ENCODE data around the gene GDPD5.

The GDPD5 gene

DNA sequence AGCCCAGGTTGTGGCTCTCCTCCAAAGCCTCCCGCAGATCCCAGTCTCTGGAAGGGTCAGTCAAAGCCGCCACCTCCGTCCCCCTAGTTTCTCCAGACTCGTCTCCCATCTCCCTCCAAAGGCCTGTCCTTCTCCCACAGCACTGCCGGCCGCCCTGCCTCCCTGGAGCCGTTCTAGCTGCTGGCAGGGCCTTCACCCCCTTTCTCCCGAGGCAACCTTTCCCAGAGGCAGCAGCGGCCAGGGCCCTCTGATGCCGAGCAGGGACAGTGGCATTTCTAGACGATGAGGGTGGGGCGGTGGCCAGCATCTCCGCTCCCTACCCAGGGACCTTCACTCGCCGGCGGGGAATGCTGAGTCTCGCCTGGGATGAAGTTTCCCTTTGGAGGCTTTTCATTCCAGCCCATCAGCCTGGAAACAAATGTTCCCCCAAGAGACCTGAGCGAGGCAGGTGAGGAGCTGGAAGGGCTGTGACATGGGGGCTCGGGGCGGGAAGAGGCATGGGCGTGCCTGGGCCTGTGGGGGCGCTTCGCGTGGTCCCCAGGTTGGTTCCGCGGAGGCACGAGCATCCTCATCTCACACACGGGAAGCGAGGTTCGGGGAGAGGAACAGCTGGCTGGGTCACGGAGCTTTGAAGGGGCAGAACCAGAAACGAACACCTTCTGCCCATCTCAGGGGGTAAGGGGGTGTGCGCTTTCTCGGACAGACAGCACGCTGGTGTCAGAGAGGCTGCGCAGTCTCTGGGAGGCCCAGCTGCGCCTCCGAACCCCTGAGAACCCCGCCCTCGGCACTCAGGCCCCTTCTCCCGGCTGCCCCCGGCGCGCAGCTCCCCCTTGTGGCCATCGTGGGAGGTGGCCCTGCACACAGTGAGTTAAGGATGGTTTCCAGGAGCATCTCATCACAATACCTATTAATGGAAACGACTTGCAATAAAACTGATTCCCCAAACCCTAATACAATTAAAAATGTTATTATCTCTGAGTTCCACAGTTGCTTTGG is 74.6 kb downstream of the GDPD5 start:
- in situ Hi-C loops (cut with HindIII; ENCODE audit: low sequenced_read_pairs) = no loop called here

DNA sequence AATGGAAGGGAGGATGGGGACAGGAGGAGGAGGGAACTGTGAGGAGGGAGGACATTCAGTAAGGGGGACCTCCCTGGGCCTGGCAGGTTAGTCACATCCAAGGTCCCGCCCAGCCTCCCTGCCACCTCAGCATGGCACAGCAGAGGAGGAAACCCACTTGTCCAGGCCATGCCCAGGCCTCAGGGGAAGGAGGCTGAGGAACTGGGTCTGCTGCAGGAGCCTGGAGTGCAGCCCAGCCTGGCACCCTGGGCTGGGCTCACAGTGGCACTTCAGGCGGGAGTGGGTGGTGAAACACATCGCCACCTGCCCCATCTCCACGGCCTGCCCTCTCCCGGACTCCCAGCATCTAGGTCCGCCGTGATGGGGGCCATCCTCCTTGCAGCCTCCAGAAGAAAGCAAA is 75.5 kb downstream of the GDPD5 start:
- in situ Hi-C loops (cut with HindIII; ENCODE audit: low sequenced_read_pairs) = no loop called here

DNA sequence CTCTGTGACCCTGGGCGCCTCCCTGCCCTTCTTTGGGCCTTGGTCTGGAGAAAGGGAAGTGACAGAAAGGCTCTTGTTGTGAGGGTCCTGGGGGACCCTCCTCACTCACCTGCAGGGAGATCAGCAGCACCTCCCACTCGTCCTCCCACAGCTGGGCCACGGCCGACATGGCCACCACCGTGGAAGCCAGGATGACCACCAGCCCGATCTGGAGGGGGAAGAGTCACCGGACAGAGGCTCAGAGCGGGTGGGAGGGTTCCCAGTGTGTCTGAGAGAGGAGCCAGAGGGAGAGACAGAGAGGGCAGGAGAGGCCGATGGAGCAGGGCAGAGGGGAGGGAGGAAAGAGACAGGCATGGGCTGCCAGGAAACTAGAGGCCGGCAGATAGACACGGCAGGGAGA is 76.0 kb downstream of the GDPD5 start:
- in situ Hi-C loops (cut with HindIII; ENCODE audit: low sequenced_read_pairs) = no loop called here

DNA sequence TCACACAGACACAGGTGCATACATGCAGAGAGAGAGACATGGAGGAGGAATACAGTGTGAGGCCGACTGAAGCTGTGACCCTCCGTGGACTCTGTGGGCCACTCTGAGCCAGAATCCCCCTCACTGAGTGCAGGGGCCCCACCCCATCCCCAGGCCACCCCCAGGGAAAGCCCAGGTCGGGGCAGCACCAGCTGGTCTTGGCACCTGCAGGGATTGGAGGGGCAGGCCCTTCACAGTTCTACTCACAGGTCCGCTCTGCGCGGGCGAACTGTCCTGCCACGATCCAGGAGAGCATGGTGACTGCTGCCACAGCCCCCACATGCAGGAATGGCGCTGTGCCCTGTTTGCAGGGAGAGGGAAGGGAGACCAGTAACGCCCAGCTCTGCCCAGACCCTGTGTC is 76.5 kb downstream of the GDPD5 start:
- in situ Hi-C loops (cut with HindIII; ENCODE audit: low sequenced_read_pairs) = no loop called here

DNA sequence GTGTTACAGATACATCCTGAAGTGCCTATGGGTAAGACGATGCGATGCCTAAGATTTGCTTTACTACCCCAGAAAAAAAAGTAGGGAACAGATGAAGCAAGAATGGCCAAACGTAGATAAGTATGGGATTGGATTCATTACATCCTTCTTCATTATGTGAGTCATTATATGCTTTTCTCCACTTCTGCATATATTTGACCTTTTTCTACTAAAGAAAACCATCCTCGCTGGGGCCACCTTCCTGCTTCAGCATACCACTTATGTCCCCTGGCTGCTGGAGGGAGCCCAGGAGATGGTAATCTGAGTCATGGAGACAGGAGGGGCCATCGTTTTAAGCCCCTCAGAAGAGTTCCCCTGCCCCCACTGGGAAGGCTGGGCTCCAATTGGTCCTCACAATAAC is 78.3 kb downstream of the GDPD5 start:
- in situ Hi-C loops (cut with HindIII; ENCODE audit: low sequenced_read_pairs) = no loop called here

DNA sequence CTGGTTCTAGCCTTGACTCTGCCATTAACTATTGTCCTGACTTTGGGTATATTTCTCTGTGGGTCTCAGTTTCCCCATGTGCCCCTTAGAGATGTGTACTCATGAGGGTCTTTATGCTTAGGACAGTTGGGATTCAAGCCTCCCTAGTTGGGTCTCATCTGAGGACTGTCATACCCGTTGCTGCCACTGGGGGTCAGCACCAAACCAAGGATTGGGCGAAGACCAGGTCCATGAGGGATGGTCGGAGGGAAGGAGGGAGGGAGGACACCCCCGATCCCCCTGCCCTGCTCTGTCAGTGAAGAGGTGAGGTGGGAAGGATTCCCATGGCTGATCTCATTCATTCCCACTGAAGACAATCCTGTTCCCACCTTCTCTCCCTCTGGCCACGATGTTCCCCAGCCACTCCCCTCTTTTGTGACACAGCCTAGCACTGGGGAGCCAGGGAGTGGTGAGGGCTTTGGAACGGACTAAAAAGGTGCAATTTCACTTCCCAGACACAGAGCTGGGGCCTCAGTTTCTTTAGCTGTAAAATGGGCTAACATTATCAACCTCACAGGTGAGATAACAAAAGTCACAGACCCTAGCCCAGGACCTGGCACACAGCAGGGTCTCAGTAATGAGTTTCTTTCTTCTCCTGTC is 80.3 kb downstream of the GDPD5 start:
- in situ Hi-C loops (cut with HindIII; ENCODE audit: low sequenced_read_pairs) = no loop called here

DNA sequence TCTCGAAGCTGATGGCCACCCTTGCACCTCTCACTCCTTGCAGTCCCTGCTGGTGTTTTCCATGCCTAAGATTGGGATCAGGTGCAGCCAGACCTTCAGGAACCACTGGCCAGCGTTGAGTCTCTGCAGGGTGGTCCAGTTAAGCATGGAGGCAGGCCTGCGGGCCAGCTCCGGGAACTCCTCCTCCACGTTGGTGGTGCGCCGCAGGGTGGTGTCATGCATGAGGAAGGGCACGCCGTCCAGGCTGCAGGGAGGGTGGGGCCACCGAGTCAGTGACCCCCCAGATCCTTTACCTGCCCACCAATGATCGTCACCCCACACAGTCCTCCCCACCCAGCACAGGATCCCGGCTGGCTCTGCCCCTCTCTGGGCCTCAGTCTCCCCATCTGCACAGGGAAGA is 82.7 kb downstream of the GDPD5 start:
- in situ Hi-C loops (cut with HindIII; ENCODE audit: low sequenced_read_pairs) = loop anchor here (5.0 kb wide), 1 partner anchor 89 kb away; no protein-coding TSS in a partner anchor

DNA sequence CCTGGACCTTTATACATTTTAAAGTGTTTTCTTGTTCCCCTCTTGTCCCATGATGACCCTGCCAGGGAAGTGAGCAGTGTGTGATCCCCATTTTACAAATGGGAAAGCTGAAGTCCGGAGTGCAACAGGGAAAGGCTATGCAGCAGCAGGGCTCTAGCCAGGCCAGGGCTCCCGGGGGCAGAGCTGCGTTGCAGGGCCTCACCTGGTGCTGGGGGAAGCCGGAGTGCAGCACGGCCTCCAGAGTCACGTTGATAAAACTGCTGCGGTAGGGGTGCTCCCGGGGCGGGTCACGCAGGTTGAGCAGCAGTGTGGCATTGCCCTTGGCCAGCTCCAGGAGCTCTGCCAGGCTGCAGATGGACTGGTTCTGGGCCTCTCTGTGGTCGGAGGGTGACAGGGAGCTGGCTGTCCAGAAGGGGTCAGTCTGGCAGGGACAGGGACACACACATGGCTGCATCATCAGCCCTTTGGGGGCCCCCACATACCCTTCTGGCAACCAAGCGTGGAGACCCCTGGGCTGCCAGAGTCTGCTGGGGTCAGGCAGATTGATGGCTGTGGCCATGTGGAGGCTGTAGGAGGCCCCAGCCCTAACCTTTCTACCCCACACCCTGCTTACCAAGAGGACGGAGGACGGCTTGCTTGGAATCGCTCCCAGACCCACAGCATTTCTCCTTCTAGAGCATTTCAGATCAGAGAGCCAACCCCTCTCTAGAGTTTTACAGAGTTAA is 83.4 kb downstream of the GDPD5 start:
- in situ Hi-C loops (cut with HindIII; ENCODE audit: low sequenced_read_pairs) = loop anchor here (5.0 kb wide), 1 partner anchor 90 kb away; no protein-coding TSS in a partner anchor

DNA sequence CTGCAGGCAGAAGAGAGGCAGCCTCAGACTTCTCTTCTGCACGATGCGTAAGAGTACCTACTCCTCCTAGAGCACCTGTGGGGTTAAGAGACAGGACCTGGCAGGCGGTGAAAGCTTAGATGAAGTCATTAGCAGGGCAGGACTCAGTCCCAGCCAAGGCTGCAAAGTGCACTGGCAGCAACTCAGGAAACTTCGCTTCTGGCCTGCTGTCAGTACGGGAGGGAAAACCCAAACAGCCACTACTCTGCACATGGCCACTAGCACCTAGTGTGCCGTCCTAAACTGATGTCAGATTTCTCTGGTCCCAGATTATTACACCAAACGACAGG is 84.0 kb downstream of the GDPD5 start:
- in situ Hi-C loops (cut with HindIII; ENCODE audit: low sequenced_read_pairs) = loop anchor here (5.0 kb wide), 1 partner anchor 91 kb away; no protein-coding TSS in a partner anchor

DNA sequence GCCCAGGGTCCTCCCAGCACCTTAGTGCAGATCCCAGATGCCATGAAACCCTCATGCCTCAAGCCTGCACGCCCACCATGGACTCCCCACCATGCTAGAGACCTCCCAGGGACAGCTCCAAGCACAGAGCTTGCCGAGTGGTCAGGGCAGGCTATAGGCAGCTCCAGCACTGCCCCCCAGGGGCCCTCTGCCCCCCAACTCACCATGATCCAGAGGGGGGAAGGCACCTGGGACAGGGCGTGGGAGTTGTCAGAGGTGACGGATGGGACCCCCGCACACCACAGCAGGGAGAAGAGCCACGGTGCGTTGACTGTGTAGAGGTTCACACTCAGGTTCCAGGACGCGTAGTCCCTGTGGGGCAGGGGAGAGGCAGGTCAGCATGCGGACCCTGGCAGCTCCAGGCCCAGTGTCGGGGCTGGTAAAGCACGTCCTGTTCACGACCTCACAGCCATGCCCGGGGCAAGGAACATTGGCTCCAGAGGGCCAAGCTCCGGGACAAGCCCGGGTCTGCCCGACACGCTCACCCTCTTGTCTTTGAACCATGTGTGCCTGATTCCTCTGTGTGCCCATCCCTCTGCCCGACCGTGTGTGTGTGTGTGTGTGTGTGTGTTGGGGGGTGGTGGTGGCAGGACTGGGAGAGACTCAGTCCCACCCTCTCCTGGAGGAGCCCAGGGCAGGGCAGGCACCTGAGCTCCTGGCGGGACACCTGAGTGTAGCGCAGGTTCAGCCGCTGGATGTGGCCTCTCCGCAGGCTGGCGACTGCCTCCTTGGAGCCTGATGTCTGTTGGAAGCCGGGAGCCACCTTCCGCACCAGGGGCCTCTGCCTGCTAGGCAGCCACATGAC is 84.6 kb downstream of the GDPD5 start:
- in situ Hi-C loops (cut with HindIII; ENCODE audit: low sequenced_read_pairs) = loop anchor here (5.0 kb wide), 1 partner anchor 91 kb away; no protein-coding TSS in a partner anchor

DNA sequence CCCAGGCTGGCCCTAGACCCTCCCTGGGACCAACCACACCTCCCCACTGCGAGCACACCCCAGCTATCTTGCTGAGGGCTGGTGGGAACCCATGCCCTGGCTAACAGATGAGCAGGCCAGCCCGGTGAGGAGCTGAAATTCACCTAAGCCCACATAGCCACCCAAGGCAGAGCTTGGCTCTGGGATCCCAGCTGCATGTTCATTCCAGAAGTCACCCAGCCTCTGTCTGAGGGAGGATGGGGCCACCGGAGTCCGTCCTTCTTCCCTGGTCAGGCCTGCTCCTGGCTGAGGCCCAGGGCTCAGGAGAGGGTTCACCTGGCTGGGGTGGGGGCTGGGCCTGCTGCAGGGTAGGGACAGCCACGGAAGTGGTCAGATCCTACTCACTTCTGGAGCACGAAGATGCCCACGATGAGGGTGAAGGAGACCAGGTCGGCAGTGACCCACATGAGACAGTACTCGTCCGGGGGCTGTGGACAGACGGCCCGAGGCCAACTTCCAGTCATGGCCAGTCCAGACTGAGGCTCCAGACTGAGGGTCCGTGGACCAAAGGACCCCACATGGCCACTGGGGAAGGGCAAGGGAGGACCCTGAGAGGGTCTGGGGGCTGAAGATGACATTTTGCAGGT is 86.1 kb downstream of the GDPD5 start:
- in situ Hi-C loops (cut with HindIII; ENCODE audit: low sequenced_read_pairs) = loop anchor here (5.0 kb wide), 1 partner anchor 93 kb away; no protein-coding TSS in a partner anchor

DNA sequence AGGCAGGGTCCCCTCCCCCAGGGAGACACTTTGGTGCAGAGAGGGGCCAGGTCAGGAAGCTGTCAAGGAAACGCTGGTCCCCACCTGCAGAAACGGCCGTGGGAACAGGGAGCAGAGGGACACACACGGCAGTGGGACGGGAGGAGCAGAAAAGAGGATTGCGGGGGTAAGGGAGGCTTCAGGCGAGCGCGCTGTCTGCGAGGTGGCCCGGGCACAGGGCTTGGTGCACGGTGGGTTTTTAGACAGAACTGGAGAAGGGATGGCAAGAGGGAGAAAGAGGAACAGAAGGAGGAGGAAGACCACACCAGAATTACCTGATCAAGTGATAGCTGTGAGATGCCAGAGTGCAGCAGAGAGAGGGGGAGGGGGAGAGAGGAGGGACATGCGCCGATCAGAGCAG is 86.7 kb downstream of the GDPD5 start:
- in situ Hi-C loops (cut with HindIII; ENCODE audit: low sequenced_read_pairs) = no loop called here

DNA sequence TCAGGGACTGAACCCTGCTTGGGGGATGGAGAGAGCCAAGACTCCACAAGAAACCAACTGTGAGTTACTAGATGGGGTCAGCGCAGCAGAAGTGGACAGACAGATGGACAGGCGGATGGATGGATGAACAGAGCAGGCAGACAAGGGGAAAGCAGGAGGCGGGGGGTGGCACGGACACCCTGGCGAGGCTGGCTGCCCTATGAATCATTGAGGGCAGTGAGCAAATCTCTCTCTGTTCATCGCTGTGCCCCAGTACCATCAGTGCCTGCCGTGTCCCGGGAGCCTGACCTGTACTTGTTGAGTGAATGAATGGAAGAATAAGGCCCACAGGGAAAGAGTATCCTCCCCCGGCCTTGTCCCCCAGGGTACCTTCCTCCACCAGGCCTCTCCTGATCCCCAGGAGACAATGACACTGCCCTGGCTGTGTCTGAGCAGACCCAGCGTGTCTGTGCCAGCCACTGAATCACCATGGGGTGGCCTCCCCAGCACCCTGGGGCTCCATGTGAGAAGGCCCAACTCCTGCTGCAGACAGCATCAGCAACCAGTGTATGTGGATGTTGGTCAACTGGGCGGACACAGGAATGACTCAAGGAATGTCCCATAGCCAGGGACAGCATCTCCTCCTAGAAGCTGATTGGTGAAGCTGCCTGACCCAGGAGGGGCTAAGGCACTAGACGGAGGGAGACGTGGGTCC is 87.6 kb downstream of the GDPD5 start:
- in situ Hi-C loops (cut with HindIII; ENCODE audit: low sequenced_read_pairs) = no loop called here

DNA sequence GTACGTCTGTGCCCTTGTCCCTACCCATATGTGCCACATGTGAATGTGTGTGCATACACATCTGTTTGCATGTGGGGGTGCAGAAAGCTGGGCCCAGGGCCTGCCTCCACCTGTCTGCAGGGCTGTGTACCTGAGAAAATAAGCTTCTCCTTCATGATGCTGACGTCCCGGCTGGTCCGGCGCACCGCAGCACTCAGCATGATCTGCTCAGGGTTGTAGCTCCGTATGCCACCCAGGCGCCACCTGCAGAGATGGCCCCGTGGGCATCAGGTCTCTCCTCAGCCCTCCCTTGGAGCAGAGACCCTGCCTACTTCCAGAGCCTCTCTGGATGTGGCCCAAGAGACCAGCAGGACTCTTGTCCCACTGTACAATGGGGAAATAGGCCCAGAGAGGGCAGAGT is 88.9 kb downstream of the GDPD5 start:
- in situ Hi-C loops (cut with HindIII; ENCODE audit: low sequenced_read_pairs) = no loop called here

DNA sequence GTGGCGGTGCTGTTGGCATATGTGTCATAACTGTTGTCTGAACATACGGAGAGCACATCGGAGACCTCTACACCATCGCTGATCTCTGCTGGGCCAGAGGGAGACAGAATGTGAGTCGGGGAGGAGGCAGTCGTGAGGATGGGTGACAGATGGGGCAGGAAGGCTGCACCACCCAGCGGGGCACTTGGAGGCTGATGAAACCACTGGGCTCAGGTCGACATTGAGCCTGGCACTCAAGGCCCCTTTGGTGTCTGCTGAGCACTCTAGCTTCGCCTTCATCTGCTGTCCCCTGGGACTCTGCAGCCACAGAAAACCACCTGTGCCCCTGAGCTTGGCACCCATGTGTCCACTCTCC is 90.2 kb downstream of the GDPD5 start:
- in situ Hi-C loops (cut with HindIII; ENCODE audit: low sequenced_read_pairs) = no loop called here

DNA sequence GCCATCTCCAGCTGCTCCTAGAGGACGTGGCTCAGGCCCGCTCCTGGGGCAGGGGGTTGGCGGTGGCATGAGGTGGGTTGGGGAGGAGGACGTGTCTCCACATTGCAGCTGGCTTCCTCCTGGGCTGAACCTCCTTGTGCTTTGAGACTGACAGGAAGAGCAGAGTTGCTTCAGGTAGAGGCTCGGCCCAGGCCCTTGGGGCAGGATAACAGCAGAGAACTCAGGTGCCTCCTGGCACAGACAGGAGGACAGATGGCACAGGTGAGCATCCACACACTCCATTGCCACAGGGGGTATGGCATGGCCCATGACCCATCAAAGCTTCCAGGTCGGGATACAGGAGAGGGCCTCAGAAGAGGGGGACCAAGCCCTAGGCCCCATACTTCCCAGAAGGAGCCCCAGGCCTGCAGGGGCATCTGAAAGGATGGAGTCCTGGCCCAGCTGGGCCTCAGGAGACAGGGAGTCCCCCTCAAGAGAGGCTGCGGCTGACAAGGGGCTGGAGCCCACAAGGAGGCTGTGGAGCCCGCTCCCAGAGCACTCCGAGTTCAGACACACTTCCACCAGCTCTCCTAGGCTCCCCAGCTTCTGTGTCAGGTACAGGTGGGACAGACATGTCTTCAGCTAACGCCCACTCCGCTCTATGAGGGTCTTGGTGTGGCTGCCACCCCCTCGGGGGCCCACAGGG is 90.7 kb downstream of the GDPD5 start:
- in situ Hi-C loops (cut with HindIII; ENCODE audit: low sequenced_read_pairs) = no loop called here

DNA sequence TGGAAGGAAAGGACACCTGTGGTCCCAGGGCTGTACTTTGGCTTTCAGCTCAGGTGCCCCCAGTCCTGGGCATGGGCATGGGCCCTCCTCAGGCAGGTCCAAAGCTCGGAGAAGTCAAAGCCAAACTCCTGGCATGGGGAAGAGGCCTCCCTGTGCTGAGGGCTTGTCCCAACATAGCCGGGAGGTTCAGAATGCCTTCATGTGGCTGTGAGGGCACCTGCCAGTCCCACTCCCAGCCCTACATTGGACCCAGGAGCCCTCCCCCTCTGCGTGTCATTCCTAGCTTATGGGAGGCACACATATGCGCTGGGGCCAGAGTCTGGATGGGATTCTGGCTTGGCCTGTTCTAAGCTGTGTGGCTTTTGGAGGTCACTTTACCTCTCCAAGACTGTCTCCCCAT is 91.7 kb downstream of the GDPD5 start:
- in situ Hi-C loops (cut with HindIII; ENCODE audit: low sequenced_read_pairs) = no loop called here

DNA sequence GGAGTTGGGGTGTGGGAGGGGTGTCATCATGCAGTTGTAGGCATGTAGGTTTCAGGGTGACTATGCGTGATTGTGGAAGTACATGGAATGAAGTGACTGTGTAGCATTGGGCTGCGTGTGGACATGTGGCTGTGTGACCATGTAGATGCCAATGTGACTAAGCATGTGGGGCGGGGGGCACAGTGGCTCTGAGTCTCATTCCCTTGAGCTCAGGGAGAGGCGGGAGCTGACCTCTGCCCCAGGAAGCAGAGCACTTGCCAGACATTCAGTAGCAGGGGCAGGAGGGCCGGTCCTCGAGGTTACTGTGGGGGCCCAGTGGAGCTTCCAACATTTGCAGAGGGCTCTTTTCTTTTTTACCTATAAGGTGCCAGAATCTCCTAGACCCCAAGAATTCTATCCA is 92.3 kb downstream of the GDPD5 start:
- in situ Hi-C loops (cut with HindIII; ENCODE audit: low sequenced_read_pairs) = no loop called here

DNA sequence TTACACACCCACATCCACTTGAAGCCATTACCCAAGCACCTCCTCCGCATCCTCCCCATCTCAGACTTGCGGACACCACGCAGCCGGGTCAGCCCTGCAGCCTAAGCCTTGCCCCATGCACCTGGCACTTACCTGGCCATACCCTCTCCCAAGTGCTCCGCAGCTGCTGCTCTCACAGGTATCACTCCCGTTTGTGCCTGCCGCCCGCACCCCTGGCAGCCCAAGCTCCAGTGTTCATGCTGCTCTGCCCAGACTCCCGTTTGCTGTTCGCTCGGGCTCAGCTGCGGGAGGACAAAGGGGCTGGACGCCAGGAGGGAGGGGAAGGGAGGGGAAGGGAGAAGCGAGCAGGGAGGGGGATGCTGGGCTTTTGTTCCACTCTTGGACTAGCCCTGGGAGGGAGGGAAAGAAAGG is 92.8 kb downstream of the GDPD5 start, which contains the start of gene KLHL35:
Gene KLHL35 (minus strand): TSS at position 293 of the 411 bp plus-strand sequence. CDS start 2,574 bp downstream, outside the sequence.
- in situ Hi-C loops (cut with HindIII; ENCODE audit: low sequenced_read_pairs) = no loop called here
